Kidney tubule cell (primary cell): ENCODE data around the gene TYW1B.
"Not testable (repeated sequence)": the region's sequence is repeated elsewhere in the genome, so short reads cannot be mapped to it uniquely, and the experiment has no call there.

Experiments
- DNase-seq: peaks from one replicate; pipeline ENCODE4 v3.0.0-alpha.2; 2018; ENCODE audit warnings: low spot score

TYW1B gene

GRCh38 chr7:72622532-72622931 is 205.5 kb downstream of the TYW1B start:
- no peak for DNase-seq

- DNase-seq, result not testable (repeated sequence)
These were observed 206.2 kb downstream of the TYW1B start for GRCh38 chr7:72621761-72622187.

GRCh38 chr7:72620923-72621322 is 207.1 kb downstream of the TYW1B start:
- not testable (repeated sequence) for DNase-seq

GRCh38 chr7:72618435-72619180 is 209.4 kb downstream of the TYW1B start:
- DNase-seq, result not testable (repeated sequence)

GRCh38 chr7:72609761-72610160 is 218.2 kb downstream of the TYW1B start:
- not testable (repeated sequence) for DNase-seq

- DNase-seq, result not testable (repeated sequence)
These were observed 220.0 kb downstream of the TYW1B start for GRCh38 chr7:72607988-72608387.

- DNase-seq, result not testable (repeated sequence)
These were observed 222.1 kb downstream of the TYW1B start for GRCh38 chr7:72605863-72606431.

- DNase-seq, result peak; percentile 20
These were observed 223.0 kb downstream of the TYW1B start for GRCh38 chr7:72604771-72605611.

GRCh38 chr7:72603476-72603875 is 224.5 kb downstream of the TYW1B start:
- not testable (repeated sequence) for DNase-seq

- no peak for DNase-seq
These were observed 224.9 kb downstream of the TYW1B start for GRCh38 chr7:72603073-72603472.

- not testable (repeated sequence) for DNase-seq
These were observed 226.3 kb downstream of the TYW1B start for GRCh38 chr7:72601683-72602082.

- DNase-seq, result not testable (repeated sequence)
These were observed 238.0 kb downstream of the TYW1B start for GRCh38 chr7:72590023-72590422.

- DNase-seq, result not testable (repeated sequence)
These were observed 240.7 kb downstream of the TYW1B start for GRCh38 chr7:72587267-72587666.

GRCh38 chr7:72584576-72584975 is 243.4 kb downstream of the TYW1B start:
- DNase-seq, result not testable (repeated sequence)

GRCh38 chr7:72583620-72584361 is 244.2 kb downstream of the TYW1B start:
- not testable (repeated sequence) for DNase-seq

GRCh38 chr7:72580142-72580770 is 247.7 kb downstream of the TYW1B start:
- DNase-seq, result not testable (repeated sequence)

- DNase-seq, result no peak
These were observed 250.9 kb downstream of the TYW1B start for GRCh38 chr7:72577107-72577506.

- DNase-seq, result not testable (repeated sequence)
These were observed 266.0 kb downstream of the TYW1B start for GRCh38 chr7:72561988-72562387.

- DNase-seq, result not testable (repeated sequence)
These were observed 268.5 kb downstream of the TYW1B start for GRCh38 chr7:72559546-72559945.

GRCh38 chr7:72556733-72557132 is 271.3 kb downstream of the TYW1B start:
- not testable (repeated sequence) for DNase-seq

- not testable (repeated sequence) for DNase-seq
These were observed 272.8 kb downstream of the TYW1B start for GRCh38 chr7:72555238-72555637.
